Medulla oblongata (tissue), 1 donor: ENCODE data around the gene SYNGR3.
"Not testable (repeated sequence)": the region's sequence is repeated elsewhere in the genome, so short reads cannot be mapped to it uniquely, and the experiment has no call there.

Source experiments
- DNase-seq: peaks from one replicate; pipeline ENCODE4 v3.0.0-alpha.2; 2015; ENCODE audit errors: extremely low spot score

The SYNGR3 gene

GRCh38 chr16:2028146-2028545, 38.4 kb downstream of the SYNGR3 start:
- DNase-seq: no peak

GRCh38 chr16:2028620-2029220, 39.0 kb downstream of the SYNGR3 start:
- DNase-seq: no peak

DNA sequence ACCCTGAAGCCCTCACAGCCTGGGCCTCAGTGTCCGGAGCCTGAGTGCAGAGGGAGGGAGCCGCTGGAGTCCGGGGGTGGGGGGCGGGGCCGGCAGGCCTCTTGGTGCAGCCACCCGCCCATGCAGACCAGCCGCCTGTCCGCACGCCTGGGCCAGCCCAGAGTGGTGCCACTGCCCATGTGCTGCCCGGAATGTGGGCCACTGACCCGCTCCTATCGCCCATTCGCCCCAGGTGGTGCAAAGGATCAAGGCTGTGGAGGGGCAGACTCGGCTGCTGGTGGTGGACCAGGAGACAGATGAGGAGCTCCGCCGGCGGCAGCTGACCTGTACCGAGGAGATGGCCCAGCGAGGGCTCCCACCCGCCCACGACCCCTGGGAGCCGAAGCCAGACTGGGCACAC, 39.6 kb downstream of the SYNGR3 start:
- no peak for DNase-seq

DNA sequence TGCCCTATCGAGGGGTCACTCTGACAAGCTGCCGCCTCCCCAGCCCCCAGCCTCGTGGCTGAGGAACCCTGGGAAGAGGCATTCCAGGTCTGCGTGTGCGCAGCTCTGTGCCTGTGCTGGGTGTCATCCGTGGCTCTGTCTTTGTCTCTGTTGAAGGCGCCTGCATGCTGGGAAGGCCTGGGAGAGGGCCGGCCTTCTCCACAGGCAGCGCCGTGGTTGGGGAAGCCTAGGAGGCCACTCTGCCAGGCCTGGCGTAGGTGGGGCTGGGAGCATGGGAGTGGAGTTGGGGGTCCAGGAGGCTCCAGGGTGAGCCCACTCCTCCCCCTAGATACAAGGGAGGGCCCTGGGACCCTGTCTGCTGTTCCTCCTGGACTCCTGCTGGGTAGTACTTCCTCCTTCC, 40.3 kb downstream of the SYNGR3 start:
- DNase-seq: no peak

DNA sequence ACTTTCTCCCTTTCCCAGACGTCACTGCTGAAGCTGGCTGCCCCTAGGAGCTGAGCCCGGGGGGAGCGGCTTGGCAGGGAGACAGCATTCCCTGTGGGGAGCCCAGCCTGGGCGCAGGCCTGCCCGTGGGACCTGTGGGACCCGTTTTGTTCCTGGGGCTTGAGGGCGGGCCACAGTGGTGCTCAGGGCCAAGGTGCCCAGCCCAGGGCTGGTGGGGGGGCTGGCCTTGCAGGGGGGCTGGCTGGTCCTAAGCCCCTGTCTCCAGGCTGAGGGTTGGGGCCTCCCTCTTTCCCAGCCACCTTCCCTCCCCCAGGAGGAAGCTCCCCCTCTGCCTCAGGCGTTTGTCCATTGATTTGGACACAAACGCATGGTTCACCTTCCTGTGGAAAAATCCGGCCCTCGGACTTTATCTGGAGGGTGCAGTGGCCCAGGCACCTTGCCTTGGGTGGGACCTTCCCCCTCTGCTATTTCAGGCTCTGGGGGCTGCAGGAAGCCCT, 41.4 kb downstream of the SYNGR3 start:
- DNase-seq: no peak

GRCh38 chr16:2032285-2033056, 42.7 kb downstream of the SYNGR3 start:
- peak; percentile 25 for DNase-seq

GRCh38 chr16:2033057-2033908, 43.5 kb downstream of the SYNGR3 start:
- peak; percentile 92 for DNase-seq

- DNase-seq: not testable (repeated sequence)
Measured at GRCh38 chr16:2033909-2034695, 44.3 kb downstream of the SYNGR3 start.

DNA sequence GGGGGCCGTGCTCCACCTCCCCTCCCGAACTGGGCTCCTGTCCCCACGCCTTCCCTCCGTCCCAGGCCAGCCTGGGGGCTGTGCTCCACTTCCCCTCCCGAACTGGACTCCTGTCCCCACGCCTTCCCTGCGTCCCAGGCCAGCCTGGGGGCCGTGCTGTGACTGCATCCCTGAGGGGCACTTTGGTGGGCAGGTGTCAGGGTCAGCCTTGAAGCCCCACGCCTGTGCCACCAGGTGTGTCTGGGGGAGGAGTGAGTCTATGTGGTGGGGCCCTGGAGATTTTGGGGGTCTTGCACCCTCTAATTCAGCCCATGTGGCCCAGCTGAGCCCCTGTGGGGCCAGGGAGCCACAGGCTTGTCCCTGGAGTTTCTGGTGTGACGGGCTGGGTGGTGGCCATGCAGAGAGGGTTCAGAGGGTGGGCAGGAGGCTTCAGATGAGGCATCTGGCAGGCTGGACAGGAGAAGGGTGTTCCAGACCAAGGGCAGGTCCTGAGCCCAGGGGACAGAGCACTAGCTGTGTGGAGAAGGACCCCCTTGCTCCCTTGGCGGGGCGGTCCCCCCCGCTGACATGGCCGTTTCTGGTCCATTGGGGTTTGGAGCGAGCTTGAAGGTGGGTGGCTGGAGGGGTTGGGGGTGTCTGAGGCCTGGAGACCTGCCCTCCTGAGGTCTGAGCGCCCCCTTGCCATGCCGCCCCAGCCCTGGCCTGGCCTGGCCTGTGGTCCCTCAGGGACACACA, 45.1 kb downstream of the SYNGR3 start:
- DNase-seq: no peak

DNA sequence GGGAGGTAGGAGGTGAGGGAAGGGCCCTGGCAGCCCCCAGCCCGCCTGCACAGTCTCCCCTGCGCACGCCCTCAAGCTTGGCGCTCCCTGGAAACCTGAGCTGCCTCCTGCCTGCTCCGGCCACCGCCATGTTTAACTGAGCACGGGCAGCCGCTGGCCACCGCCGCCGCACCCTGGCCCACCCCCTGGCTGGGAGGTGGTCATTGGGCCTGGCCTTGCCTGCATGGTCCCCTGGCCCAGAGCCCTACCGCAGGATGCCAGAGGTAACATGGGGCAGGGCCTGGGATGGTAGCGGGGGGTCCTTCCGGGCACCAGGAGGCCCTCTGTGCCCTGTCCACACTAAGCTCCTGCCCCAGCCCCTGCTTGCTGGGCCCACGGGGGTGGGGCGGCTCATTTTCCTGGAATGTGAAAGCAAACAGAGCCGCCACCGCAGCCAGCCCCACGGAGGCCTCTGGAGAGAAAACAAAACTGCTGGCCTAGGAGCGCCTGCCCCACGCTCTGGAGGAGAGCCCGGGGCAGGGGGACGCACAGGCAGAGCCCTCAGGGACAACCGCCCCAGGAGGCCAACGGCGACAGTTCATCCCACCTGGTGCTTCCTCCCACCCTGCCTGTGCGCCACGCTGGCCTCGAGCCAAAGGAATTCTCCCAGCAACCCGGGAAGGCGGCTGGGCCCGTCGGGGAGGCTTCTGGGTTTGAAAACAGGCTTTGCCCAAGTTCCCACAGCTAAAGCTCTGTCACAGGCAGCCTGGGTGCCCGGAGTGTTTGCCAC, 45.8 kb downstream of the SYNGR3 start:
- no peak for DNase-seq

DNA sequence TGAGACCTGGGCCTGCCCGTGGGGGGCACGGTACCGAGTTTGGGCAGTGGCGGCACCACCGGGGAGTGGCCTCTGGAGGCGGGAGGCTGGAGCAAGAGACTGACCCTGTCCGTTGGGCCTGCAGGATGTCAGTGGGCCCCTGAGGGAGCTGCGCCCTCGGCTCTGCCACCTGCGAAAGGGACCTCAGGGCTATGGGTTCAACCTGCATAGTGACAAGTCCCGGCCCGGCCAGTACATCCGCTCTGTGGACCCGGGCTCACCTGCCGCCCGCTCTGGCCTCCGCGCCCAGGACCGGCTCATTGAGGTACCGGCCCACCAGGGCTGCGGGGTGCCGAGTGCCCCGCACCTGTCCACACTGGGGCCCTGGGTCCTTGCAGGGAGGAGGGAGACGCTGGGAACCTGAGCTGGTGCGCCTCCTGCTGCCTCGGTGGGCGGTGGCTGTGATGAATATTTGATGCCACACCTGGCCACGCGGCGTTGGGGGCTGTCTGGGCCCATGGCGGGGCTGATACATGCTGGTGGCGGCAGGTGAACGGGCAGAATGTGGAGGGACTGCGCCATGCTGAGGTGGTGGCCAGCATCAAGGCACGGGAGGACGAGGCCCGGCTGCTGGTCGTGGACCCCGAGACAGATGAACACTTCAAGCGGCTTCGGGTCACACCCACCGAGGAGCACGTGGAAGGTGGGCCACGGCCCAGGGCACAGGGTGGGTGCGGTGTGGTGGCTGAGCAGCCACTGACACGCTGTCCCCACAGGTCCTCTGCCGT, 46.6 kb downstream of the SYNGR3 start:
- DNase-seq: no peak

GRCh38 chr16:2037115-2037514, 47.3 kb downstream of the SYNGR3 start:
- DNase-seq: no peak

DNA sequence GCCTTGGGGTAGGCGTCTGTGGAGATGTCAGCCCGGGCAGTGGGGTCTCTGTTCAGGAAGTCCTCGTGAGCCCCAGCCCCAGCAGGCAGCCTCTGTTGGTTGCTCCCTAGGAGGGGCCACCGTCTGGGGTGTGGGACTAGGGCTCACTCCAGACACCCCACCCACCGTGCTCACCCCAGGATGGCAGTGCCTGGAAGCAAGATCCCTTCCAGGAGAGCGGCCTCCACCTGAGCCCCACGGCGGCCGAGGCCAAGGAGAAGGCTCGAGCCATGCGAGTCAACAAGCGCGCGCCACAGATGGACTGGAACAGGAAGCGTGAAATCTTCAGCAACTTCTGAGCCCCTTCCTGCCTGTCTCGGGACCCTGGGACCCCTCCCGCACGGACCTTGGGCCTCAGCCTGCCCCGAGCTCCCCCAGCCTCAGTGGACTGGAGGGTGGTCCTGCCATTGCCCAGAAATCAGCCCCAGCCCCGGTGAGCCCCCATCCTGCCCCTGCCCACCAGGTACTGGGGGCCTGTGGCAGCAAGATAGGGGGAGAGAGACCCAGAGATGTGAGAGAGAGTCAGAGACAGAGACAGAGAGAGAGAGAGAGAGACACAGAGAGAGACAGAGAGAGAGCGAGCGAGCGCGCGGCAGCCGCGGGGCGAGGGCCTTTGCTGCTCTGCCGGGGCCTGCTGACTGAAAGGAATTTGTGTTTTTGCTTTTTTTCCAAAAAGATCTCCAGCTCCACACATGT, 48.0 kb downstream of the SYNGR3 start:
- DNase-seq: no peak

GRCh38 chr16:2038382-2039231, 48.8 kb downstream of the SYNGR3 start:
- DNase-seq: no peak

DNA sequence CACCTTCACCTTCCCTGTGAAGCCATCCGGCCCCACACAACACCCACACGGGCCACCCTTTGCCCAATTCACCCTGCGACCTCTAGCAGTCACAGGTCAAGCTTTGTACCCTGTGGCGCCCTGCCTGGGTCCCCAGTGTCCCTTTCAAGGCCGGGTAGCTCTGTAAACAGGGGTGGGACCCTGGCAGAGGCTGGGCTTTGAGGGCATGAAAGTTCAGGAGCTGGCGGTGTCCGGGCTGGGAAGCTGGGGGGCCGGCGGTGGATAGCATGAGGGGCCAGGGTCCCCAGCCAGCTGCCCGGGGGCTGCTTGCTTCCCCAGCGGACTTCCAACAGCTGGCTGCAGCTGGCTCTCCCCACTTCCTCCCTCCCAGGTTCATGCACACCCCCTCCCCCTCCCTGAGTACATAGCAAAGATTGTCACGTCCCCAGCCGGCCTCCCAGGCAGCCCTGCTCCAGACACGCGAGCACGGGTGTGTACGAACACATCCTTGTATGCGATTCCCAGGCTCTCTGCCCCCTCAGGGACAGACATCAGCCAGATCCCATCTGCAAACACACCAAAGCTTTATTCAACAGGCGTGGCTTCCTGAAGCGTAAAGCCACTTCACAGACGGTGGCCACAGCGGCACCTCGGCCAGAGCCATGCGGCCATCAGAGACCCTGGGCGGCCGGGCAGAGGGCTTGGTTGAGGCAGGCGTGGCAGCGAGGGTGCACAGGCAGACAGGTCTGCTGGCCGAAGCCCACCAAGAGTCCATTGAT, 49.7 kb downstream of the SYNGR3 start:
- no peak for DNase-seq

DNA sequence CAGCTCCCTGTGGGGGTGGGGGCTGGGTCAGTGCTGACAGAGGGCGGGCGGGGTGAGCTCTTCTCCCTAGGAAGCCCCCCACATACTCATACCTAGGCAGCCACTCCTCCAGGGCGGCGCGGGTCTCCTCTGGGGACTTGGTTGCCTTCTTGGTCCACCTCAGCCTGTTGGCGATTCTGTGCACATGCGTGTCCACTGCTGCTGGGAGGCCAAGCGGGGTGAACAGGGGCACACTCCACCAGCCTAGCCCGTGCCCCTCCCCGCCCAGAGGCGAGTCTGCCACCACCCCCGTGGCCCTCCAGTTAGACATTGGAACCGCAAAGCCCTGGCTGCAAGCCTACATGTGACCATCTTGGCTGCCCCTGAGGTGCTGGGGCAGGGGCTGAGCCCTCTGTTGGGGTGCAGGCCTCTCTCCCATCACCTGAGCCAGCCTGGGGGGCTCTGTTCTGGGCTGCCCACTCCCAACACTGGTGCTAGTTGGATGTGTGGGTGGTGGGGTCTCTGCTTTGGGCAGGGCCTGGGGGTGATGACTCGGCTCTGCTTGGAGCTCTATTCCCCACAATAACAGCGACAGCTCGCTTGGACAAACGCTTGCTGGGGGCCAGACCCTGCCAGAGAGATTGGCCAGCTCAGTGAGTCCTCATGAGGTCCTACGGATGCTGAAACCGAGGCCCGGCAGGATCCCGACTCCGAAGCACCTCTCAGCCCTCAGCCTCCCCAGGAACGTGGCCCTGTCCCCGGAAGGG, 50.4 kb downstream of the SYNGR3 start:
- DNase-seq: no peak
